GM18870 (cell line): ENCODE results near the gene PIAS3.

Experiments used
- ATAC-seq: cut with Tn5 transposase; IDR thresholded peaks from one replicate; pipeline ENCODE4 v1.9.1; 2021; ENCODE audit warnings: moderate library complexity; ENCODE audit not compliant: unreplicated experiment

PIAS3 gene

GRCh38 chr1:145858901-145859490, at the start of gene PIAS3:
Gene PIAS3, minus strand, starts transcription at chr1:145859081. Its CDS starts 91 bp downstream, at chr1:145858990.
- peak; percentile 42 for ATAC-seq

- no peak for ATAC-seq
Measured at GRCh38 chr1:145908653-145909052, 49.8 kb upstream of the PIAS3 start.

GRCh38 chr1:145906954-145907753, 48.3 kb upstream of the PIAS3 start:
- ATAC-seq: no peak

GRCh38 chr1:145901312-145902021, 42.6 kb upstream of the PIAS3 start:
- no peak for ATAC-seq

- ATAC-seq: no peak
Measured at GRCh38 chr1:145898756-145899155, 39.9 kb upstream of the PIAS3 start.

GRCh38 chr1:145897969-145898368, 39.1 kb upstream of the PIAS3 start:
- ATAC-seq: no peak

GRCh38 chr1:145895471-145895870, 36.6 kb upstream of the PIAS3 start:
- ATAC-seq: no peak

GRCh38 chr1:145893306-145894055, 34.6 kb upstream of the PIAS3 start:
- no peak for ATAC-seq

- no peak for ATAC-seq
Measured at GRCh38 chr1:145892486-145893087, 33.7 kb upstream of the PIAS3 start.

GRCh38 chr1:145891587-145892485, 33.0 kb upstream of the PIAS3 start:
- ATAC-seq: no peak

- no peak for ATAC-seq
Measured at GRCh38 chr1:145891143-145891542, 32.3 kb upstream of the PIAS3 start.

GRCh38 chr1:145889722-145890121, 30.8 kb upstream of the PIAS3 start:
- no peak for ATAC-seq

- no peak for ATAC-seq
Measured at GRCh38 chr1:145887631-145888030, 28.8 kb upstream of the PIAS3 start.

GRCh38 chr1:145886816-145887215, 27.9 kb upstream of the PIAS3 start:
- no peak for ATAC-seq

- ATAC-seq: no peak
Measured at GRCh38 chr1:145886390-145886789, 27.5 kb upstream of the PIAS3 start.

GRCh38 chr1:145885738-145886287, 26.9 kb upstream of the PIAS3 start, which contains the start of gene ANKRD35:
Gene ANKRD35, minus strand, starts transcription at chr1:145885866. Its CDS starts 108 bp downstream, at chr1:145885758.
- ATAC-seq: peak; percentile 95

GRCh38 chr1:145884675-145885074, 25.8 kb upstream of the PIAS3 start:
- ATAC-seq: no peak

GRCh38 chr1:145879775-145880174, 20.9 kb upstream of the PIAS3 start:
- no peak for ATAC-seq

- no peak for ATAC-seq
Measured at GRCh38 chr1:145878724-145879123, 19.8 kb upstream of the PIAS3 start.
